ENCODE results near the gene ADH1B.

The ADH1B gene

DNA sequence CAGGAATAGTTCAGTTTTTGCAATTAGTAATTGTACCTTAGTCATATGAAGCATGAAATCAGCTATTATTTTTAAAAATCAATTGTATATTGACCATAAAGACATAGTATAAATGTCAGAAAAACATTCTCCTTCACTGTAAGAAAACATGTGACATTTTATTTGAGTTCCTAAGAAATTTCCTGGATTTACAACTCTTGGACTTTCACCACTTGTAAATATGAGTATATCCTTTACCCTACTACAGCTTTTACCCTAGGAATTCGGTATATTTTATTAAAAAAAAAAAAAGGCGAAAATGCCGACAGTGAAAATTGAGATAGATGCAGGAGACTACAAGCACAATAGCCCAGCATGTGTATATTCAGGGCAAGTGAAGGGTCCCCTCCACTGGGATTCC, 45.3 kb downstream of the ADH1B start (continued):
- TF ChIP-seq ZNF555 (tag by site-specific recombination; conservative IDR thresholded peaks at IDR 0.05) (no peak), KLF16 (tag by site-specific recombination; IDR thresholded peaks at IDR 0.05) (no peak)
- TF ChIP-seq, protein P1, sequence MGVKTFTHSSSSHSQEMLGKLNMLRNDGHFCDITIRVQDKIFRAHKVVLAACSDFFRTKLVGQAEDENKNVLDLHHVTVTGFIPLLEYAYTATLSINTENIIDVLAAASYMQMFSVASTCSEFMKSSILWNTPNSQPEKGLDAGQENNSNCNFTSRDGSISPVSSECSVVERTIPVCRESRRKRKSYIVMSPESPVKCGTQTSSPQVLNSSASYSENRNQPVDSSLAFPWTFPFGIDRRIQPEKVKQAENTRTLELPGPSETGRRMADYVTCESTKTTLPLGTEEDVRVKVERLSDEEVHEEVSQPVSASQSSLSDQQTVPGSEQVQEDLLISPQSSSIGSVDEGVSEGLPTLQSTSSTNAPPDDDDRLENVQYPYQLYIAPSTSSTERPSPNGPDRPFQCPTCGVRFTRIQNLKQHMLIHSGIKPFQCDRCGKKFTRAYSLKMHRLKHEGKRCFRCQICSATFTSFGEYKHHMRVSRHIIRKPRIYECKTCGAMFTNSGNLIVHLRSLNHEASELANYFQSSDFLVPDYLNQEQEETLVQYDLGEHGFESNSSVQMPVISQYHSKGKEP (tag by site-specific recombination; IDR thresholded peaks at IDR 0.05): no peak

DNA sequence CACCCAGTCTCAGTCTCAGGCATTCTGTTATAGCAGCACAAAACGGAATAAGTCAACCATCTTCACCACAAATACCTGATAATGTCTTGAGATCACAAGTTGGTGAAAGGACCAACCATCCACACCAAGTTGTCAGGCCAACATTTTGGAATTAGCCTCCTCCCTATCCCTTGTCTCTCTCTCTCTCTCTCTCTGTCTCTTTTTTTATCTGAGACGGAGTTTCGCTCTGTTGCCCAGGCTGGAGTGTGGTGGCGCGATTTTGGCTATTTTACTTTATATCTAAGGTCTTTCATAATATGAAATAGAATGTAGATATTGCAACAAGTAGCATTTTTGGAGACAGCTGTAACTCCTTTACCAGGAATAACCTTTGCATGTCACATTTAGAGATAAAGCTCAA, 46.2 kb downstream of the ADH1B start:
- Histone ChIP-seq H3K36me3 (ENCODE audit: control insufficient read depth in 2 of 2, insufficient read depth in 1 of 2, low read length in 2 of 2) (no peaks in the 10 kb centered on the region), H3K4me3 (ENCODE audit: low read depth, low read length) (no peak overlapping the region), H3K4me1 (ENCODE audit: control insufficient read depth, insufficient read depth, low read length) (no peaks in the 10 kb centered on the region), H3K9me3 (ENCODE audit: control insufficient read depth, insufficient read depth, low read depth, low read length) (no peaks in the 10 kb centered on the region), H3K27ac (ENCODE audit: extremely low read depth, low read depth, low read length) (no peak overlapping the region)
- ChIA-PET CTCF (no interaction called here), POLR2A (no interaction called here)
- TF ChIP-seq ZNF202 (tag by site-specific recombination; IDR thresholded peaks at IDR 0.05; ENCODE audit: borderline replicate concordance) (no peak), OSR2 (tag by site-specific recombination; IDR thresholded peaks at IDR 0.05) (no peak), ZNF501 (tag by site-specific recombination; IDR thresholded peaks at IDR 0.05) (no peak), ZNF302 (tag by site-specific recombination; IDR thresholded peaks at IDR 0.05; ENCODE audit: low read depth) (no peak), SP2 (tag by site-specific recombination; IDR thresholded peaks at IDR 0.05) (no peak), ZNF23 (tag by site-specific recombination; IDR thresholded peaks at IDR 0.05; ENCODE audit: borderline replicate concordance) (no peak), SALL2 (tag by site-specific recombination; IDR thresholded peaks at IDR 0.05; ENCODE audit: borderline replicate concordance) (no peak), EGR2 (tag by site-specific recombination; IDR thresholded peaks at IDR 0.05; ENCODE audit: low read depth) (no peak)
- TF ChIP-seq, protein P2, sequence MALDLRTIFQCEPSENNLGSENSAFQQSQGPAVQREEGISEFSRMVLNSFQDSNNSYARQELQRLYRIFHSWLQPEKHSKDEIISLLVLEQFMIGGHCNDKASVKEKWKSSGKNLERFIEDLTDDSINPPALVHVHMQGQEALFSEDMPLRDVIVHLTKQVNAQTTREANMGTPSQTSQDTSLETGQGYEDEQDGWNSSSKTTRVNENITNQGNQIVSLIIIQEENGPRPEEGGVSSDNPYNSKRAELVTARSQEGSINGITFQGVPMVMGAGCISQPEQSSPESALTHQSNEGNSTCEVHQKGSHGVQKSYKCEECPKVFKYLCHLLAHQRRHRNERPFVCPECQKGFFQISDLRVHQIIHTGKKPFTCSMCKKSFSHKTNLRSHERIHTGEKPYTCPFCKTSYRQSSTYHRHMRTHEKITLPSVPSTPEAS (tag by site-specific recombination; IDR thresholded peaks at IDR 0.05): no peak
- TF ChIP-seq, protein P3, sequence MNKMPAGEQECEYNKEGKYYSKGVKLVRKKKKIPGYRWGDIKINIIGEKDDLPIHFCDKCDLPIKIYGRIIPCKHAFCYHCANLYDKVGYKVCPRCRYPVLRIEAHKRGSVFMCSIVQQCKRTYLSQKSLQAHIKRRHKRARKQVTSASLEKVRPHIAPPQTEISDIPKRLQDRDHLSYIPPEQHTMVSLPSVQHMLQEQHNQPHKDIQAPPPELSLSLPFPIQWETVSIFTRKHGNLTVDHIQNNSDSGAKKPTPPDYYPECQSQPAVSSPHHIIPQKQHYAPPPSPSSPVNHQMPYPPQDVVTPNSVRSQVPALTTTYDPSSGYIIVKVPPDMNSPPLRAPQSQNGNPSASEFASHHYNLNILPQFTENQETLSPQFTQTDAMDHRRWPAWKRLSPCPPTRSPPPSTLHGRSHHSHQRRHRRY (tag by site-specific recombination; IDR thresholded peaks at IDR 0.05): no peak
- TF ChIP-seq, protein P4, sequence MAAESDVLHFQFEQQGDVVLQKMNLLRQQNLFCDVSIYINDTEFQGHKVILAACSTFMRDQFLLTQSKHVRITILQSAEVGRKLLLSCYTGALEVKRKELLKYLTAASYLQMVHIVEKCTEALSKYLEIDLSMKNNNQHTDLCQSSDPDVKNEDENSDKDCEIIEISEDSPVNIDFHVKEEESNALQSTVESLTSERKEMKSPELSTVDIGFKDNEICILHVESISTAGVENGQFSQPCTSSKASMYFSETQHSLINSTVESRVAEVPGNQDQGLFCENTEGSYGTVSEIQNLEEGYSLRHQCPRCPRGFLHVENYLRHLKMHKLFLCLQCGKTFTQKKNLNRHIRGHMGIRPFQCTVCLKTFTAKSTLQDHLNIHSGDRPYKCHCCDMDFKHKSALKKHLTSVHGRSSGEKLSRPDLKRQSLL (tag by site-specific recombination; IDR thresholded peaks at IDR 0.05): no peak
- TF ChIP-seq, protein P5, sequence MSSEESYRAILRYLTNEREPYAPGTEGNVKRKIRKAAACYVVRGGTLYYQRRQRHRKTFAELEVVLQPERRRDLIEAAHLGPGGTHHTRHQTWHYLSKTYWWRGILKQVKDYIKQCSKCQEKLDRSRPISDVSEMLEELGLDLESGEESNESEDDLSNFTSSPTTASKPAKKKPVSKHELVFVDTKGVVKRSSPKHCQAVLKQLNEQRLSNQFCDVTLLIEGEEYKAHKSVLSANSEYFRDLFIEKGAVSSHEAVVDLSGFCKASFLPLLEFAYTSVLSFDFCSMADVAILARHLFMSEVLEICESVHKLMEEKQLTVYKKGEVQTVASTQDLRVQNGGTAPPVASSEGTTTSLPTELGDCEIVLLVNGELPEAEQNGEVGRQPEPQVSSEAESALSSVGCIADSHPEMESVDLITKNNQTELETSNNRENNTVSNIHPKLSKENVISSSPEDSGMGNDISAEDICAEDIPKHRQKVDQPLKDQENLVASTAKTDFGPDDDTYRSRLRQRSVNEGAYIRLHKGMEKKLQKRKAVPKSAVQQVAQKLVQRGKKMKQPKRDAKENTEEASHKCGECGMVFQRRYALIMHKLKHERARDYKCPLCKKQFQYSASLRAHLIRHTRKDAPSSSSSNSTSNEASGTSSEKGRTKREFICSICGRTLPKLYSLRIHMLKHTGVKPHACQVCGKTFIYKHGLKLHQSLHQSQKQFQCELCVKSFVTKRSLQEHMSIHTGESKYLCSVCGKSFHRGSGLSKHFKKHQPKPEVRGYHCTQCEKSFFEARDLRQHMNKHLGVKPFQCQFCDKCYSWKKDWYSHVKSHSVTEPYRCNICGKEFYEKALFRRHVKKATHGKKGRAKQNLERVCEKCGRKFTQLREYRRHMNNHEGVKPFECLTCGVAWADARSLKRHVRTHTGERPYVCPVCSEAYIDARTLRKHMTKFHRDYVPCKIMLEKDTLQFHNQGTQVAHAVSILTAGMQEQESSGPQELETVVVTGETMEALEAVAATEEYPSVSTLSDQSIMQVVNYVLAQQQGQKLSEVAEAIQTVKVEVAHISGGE (tag by site-specific recombination; conservative IDR thresholded peaks at IDR 0.05; ENCODE audit: low read depth): no peak
- TF ChIP-seq, protein P6, sequence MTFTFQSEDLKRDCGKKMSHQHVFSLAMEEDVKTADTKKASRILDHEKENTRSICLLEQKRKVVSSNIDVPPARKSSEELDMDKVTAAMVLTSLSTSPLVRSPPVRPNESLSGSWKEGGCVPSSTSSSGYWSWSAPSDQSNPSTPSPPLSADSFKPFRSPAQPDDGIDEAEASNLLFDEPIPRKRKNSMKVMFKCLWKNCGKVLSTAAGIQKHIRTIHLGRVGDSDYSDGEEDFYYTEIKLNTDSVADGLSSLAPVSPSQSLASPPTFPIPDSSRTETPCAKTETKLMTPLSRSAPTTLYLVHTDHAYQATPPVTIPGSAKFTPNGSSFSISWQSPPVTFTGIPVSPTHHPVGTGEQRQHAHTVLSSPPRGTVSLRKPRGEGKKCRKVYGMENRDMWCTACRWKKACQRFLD (tag by site-specific recombination; IDR thresholded peaks at IDR 0.05): no peak
- TF ChIP-seq, protein P7, sequence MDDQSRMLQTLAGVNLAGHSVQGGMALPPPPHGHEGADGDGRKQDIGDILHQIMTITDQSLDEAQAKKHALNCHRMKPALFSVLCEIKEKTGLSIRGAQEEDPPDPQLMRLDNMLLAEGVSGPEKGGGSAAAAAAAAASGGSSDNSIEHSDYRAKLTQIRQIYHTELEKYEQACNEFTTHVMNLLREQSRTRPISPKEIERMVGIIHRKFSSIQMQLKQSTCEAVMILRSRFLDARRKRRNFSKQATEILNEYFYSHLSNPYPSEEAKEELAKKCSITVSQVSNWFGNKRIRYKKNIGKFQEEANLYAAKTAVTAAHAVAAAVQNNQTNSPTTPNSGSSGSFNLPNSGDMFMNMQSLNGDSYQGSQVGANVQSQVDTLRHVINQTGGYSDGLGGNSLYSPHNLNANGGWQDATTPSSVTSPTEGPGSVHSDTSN (CRISPR knock-in tag; IDR thresholded peaks at IDR 0.05): no peak
- TF ChIP-seq, protein P8, sequence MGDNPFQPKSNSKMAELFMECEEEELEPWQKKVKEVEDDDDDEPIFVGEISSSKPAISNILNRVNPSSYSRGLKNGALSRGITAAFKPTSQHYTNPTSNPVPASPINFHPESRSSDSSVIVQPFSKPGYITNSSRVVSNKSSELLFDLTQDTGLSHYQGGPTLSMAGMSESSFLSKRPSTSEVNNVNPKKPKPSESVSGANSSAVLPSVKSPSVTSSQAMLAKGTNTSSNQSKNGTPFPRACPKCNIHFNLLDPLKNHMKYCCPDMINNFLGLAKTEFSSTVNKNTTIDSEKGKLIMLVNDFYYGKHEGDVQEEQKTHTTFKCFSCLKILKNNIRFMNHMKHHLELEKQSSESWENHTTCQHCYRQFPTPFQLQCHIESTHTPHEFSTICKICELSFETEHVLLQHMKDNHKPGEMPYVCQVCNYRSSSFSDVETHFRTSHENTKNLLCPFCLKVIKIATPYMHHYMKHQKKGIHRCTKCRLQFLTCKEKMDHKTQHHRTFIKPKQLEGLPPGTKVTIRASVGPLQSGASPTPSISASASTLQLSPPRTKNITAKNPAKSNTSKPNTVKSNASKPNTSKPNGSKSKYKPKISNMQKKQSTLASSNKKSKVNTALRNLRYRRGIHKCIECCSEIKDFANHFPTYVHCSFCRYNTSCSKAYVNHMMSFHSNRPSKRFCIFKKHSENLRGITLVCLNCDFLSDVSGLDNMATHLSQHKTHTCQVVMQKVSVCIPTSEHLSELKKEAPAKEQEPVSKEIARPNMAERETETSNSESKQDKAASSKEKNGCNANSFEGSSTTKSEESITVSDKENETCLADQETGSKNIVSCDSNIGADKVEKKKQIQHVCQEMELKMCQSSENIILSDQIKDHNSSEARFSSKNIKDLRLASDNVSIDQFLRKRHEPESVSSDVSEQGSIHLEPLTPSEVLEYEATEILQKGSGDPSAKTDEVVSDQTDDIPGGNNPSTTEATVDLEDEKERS (tag by site-specific recombination; IDR thresholded peaks at IDR 0.05): no peak
- TF ChIP-seq, protein P9, sequence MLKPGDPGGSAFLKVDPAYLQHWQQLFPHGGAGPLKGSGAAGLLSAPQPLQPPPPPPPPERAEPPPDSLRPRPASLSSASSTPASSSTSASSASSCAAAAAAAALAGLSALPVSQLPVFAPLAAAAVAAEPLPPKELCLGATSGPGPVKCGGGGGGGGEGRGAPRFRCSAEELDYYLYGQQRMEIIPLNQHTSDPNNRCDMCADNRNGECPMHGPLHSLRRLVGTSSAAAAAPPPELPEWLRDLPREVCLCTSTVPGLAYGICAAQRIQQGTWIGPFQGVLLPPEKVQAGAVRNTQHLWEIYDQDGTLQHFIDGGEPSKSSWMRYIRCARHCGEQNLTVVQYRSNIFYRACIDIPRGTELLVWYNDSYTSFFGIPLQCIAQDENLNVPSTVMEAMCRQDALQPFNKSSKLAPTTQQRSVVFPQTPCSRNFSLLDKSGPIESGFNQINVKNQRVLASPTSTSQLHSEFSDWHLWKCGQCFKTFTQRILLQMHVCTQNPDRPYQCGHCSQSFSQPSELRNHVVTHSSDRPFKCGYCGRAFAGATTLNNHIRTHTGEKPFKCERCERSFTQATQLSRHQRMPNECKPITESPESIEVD (tag by site-specific recombination; IDR thresholded peaks at IDR 0.05): no peak
